ENCODE data around the gene RIN1.

- no peak for TF ChIP-seq CTCF (IDR thresholded peaks at IDR 0.05)
- TF ChIP-seq EP300 (IDR thresholded peaks at IDR 0.05; ENCODE audit: low read depth): no peak
- TF ChIP-seq POLR2AphosphoS5 (IDR thresholded peaks at IDR 0.05): no peak
- TF ChIP-seq POLR2A (IDR thresholded peaks at IDR 0.05): no peak
Observed at GRCh38 chr11:66363187-66363601, 27.0 kb upstream of the RIN1 start.

All from transverse colon (tissue), 4 donors.